Panc1 (cell line): ENCODE measurements around the gene ACTL6B. TPM values are rescaled to one million over a fixed set of nuclear protein-coding genes. Genes with fewer than 3 reads are reported as not detected.
"Not testable (repeated sequence)": the region's sequence is repeated elsewhere in the genome, so short reads cannot be mapped to it uniquely, and the experiment has no call there.

Experiments used
- ATAC-seq: fragments of 200-7000 bp; cut with Tn5 transposase; 2 replicates; pipeline ENCODE4 v1.9.1; 2020; ENCODE audit warnings: mild to moderate bottlenecking, moderate library complexity
- BruUV-seq: library from RNA; stranded (reverse); fragments of 400-500 nt; replicated peaks from 2 replicates; lab custom pipeline; 2021; lab: Mats Ljungman, UMichigan
- CTCF ChIA-PET: fragments of 300-600 bp; sonication (Branson Sonifier 250); formaldehyde crosslinking; loops from one replicate; lab custom pipeline; 2022; ENCODE audit warnings: antibody characterized with exemption; lab: Charles Lee
- POLR2A ChIA-PET: fragments of 300-600 bp; sonication (Branson Sonifier 250); formaldehyde crosslinking; loops from one replicate; lab custom pipeline; 2022; ENCODE audit warnings: antibody characterized with exemption; lab: Charles Lee
- DNase-seq: peaks from one replicate; pipeline ENCODE4 v3.0.0-alpha.2; 2010; ENCODE audit warnings: low read depth, low spot score
- H3K27ac ChIP-seq: 2 replicates; pipeline ENCODE4 v1.5.1; 2011; ENCODE audit warnings: mild to moderate bottlenecking, low read length, inconsistent platforms
- H3K27me3 ChIP-seq: fragments of 200-500 bp; sonication (Bioruptor generic); 2 replicates; pipeline ENCODE4 v1.6.0; 2014; ENCODE audit warnings: low read length, inconsistent platforms; ENCODE audit not compliant: control insufficient read depth, insufficient read depth
- H3K36me3 ChIP-seq: fragments of 200-500 bp; sonication (Bioruptor generic); 2 replicates; pipeline ENCODE4 v1.5.1; 2014; ENCODE audit warnings: inconsistent platforms, mild to moderate bottlenecking, low read length, moderate library complexity; ENCODE audit not compliant: control insufficient read depth, insufficient read depth
- H3K4me1 ChIP-seq: 2 replicates; pipeline ENCODE4 v1.5.1; 2011; ENCODE audit warnings: inconsistent platforms, mild to moderate bottlenecking, low read length, moderate library complexity; ENCODE audit not compliant: control insufficient read depth, insufficient read depth
- H3K4me3 ChIP-seq, 2 experiments: 2 replicates each; pipeline ENCODE4 v1.5.1; 2011 to 2012; ENCODE audit warnings: low read depth in 2 of 2, low read length in 2 of 2, mild to moderate bottlenecking in 2 of 2, inconsistent platforms in 1 of 2, moderate library complexity in 1 of 2
- H3K9me3 ChIP-seq: fragments of 200-500 bp; sonication (Bioruptor generic); 2 replicates; pipeline ENCODE4 v1.5.1; 2014; ENCODE audit warnings: low read depth, mild to moderate bottlenecking, inconsistent platforms, low read length, moderate library complexity; ENCODE audit not compliant: control insufficient read depth, insufficient read depth
- CTCF ChIP-seq: fragments of 450-650 bp; IDR thresholded peaks from 2 replicates; pipeline ENCODE4 v1.5.1; 2017; ENCODE audit warnings: mild to moderate bottlenecking
- POLR2AphosphoS5 ChIP-seq: IDR thresholded peaks from 2 replicates; pipeline ENCODE4 v1.6.1; 2012; ENCODE audit warnings: mild to moderate bottlenecking, low read depth, low read length, moderate library complexity
- SIN3A ChIP-seq: IDR thresholded peaks from 2 replicates; pipeline ENCODE4 v1.6.1; 2012; ENCODE audit warnings: low read depth, mild to moderate bottlenecking, low read length, moderate library complexity, borderline replicate concordance; ENCODE audit not compliant: insufficient read depth
- TCF7L2 ChIP-seq: IDR thresholded peaks from 2 replicates; pipeline ENCODE4 v1.6.1; 2011; ENCODE audit warnings: mild to moderate bottlenecking, low read depth, low read length, inconsistent platforms
- in situ Hi-C: cut with HindIII; loops from 2 replicates; pipeline ENCODE4 v1.10.0; 2016; ENCODE audit warnings: low sequenced_read_pairs, low pct_unique_long_range_greater_than_20kb
- intact Hi-C: fragments of 100-400 bp; cut with micrococcal nuclease; formaldehyde crosslinking; loops from one replicate; pipeline ENCODE4 v1.10.0; 2022; ENCODE audit not compliant: unreplicated experiment
- total RNA-seq: library from RNA; stranded (reverse); gene quantifications from one replicate; pipeline ENCODE4 v1.2.1, GENCODE V29; 2021; ENCODE audit not compliant: unreplicated experiment
- TF ChIP-seq, protein P1 (sequence below), 2 experiments: IDR thresholded peaks; 2 replicates each; pipeline ENCODE4 v1.6.1; 2011 to 2012; ENCODE audit warnings: low read depth in 2 of 2, control low read depth in 1 of 2, low read length in 1 of 2, mild to moderate bottlenecking in 1 of 2, moderate library complexity in 1 of 2; ENCODE audit not compliant: insufficient read depth in 1 of 2

ACTL6B gene
- total RNA-seq, 1 experiment from 2014 or later: not detected

GRCh38 chr7:100662194-100662776 is 6.0 kb upstream of the ACTL6B start:
- CTCF ChIA-PET, in situ Hi-C loops, H3K27me3 ChIP-seq, H3K27ac ChIP-seq, H3K36me3 ChIP-seq, DNase-seq, BruUV-seq, intact Hi-C loops, H3K4me3 ChIP-seq, H3K4me1 ChIP-seq, H3K9me3 ChIP-seq, ATAC-seq: not testable (repeated sequence)
- POLR2A ChIA-PET: interaction anchor here (0.6 to 1.0 kb wide), 2 partner anchors 21 to 439 kb away, joined by 3 to 4 read pairs; no protein-coding TSS in a partner anchor

DNA sequence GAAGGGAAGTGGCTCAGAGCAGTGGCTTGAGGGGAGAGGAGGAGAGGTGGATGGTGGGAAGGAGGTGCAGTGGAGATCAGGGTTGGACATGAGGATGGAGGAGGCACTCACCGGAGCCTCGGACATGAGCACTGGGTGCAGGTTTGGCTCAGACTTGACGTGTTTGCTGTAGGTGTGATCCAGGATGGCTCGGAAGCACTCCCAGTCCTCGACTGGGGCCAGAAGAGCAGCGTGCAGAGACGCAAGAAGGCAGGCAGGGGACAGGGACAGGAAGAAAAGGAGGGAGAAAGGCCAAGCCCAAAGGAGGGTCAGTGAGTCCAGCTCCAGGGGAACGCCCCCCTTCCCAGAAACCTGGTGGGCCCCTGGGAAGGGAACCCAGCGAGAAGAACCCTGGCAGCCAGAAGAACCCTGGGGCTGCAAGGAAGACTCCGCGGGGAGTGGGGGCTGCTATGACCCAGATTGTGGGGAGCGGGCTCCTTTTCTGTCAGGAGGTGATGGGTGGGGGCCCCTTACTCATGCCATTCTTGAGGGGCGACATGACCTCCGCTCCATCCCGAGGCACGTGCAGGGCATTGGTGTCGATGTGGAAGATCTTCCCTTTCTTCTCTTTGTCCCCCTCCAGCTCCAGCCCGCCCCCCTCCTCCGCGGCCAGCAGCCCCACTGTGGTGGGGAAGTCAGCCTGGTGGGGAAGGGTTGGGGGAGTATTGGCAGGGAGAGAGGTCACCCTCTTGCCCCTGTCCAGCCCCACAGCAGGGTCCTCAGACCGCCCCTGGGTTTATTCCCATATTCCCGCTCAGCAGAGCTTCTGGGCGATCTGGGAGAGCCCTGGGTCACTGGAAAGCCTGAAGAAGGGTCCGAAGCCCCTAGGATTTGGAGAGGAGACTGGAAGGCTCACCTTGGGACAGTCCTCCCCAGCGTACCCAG is 1.1 kb downstream of the ACTL6B start:
- intact Hi-C loops (no loop called here), in situ Hi-C loops (no loop called here)
- POLR2A ChIA-PET: no interaction called here
- Histone ChIP-seq H3K4me1 (no peaks in the 10 kb centered on the region), H3K36me3 (no peaks in the 10 kb centered on the region), H3K27me3 (no peaks in the 10 kb centered on the region), H3K27ac (no peak overlapping the region), H3K4me3 (no peak overlapping the region; a peak in 1 of 4 replicates), H3K9me3 (no peaks in the 10 kb centered on the region)
- no peak for DNase-seq
- peak; percentile 61 for ATAC-seq
- BruUV-seq: no TSS peak
- TF ChIP-seq SIN3A (no peak), CTCF (no peak), TCF7L2 (no peak), POLR2AphosphoS5 (no peak)
- TF ChIP-seq, protein P1, sequence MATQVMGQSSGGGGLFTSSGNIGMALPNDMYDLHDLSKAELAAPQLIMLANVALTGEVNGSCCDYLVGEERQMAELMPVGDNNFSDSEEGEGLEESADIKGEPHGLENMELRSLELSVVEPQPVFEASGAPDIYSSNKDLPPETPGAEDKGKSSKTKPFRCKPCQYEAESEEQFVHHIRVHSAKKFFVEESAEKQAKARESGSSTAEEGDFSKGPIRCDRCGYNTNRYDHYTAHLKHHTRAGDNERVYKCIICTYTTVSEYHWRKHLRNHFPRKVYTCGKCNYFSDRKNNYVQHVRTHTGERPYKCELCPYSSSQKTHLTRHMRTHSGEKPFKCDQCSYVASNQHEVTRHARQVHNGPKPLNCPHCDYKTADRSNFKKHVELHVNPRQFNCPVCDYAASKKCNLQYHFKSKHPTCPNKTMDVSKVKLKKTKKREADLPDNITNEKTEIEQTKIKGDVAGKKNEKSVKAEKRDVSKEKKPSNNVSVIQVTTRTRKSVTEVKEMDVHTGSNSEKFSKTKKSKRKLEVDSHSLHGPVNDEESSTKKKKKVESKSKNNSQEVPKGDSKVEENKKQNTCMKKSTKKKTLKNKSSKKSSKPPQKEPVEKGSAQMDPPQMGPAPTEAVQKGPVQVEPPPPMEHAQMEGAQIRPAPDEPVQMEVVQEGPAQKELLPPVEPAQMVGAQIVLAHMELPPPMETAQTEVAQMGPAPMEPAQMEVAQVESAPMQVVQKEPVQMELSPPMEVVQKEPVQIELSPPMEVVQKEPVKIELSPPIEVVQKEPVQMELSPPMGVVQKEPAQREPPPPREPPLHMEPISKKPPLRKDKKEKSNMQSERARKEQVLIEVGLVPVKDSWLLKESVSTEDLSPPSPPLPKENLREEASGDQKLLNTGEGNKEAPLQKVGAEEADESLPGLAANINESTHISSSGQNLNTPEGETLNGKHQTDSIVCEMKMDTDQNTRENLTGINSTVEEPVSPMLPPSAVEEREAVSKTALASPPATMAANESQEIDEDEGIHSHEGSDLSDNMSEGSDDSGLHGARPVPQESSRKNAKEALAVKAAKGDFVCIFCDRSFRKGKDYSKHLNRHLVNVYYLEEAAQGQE (IDR thresholded peaks at IDR 0.05; ENCODE audit: insufficient read depth in 1 of 2, low read depth in 2 of 2, low read length in 1 of 2): no peak
- CTCF ChIA-PET: no interaction called here
